ENCODE data around the gene DGUOK.
"Not testable (repeated sequence)": the region's sequence is repeated elsewhere in the genome, so short reads cannot be mapped to it uniquely, and the experiment has no call there.

DGUOK gene

GRCh38 chr2:73893764-73894474, 32.8 kb upstream of the DGUOK start:
- H3K4me1 Mint-ChIP-seq (ENCODE audit: low read depth in 2 of 2), result peaks cover 10 to 22% of the 10 kb centered on the region in 2 donors
- no peaks in the 10 kb centered on the region for H3K27me3 Mint-ChIP-seq
- no peaks in the 10 kb centered on the region for H3K36me3 Mint-ChIP-seq (ENCODE audit: insufficient read depth)
- peak overlapping the region; percentile 19 to 51 for H3K27ac Mint-ChIP-seq
- ATAC-seq (replicated peaks), result no peak
- H3K9me3 Mint-ChIP-seq, result no peaks in the 10 kb centered on the region
- H3K4me3 Mint-ChIP-seq, result no peak overlapping the region
- no peak for DNase-seq

GRCh38 chr2:73894475-73894850, 32.2 kb upstream of the DGUOK start:
- H3K4me3 Mint-ChIP-seq, result no peak overlapping the region
- H3K9me3 Mint-ChIP-seq, result no peaks in the 10 kb centered on the region
- no peak overlapping the region for H3K27ac Mint-ChIP-seq
- DNase-seq, result no peak
- ATAC-seq (replicated peaks), result no peak
- no peaks in the 10 kb centered on the region for H3K27me3 Mint-ChIP-seq
- peaks cover 10 to 22% of the 10 kb centered on the region in 2 donors for H3K4me1 Mint-ChIP-seq (ENCODE audit: low read depth in 2 of 2)
- no peaks in the 10 kb centered on the region for H3K36me3 Mint-ChIP-seq (ENCODE audit: insufficient read depth)

GRCh38 chr2:73894877-73895276, 31.8 kb upstream of the DGUOK start:
- Mint-ChIP-seq H3K27me3 (peaks cover 0 to 1% of the 10 kb centered on the region in 2 donors), H3K9me3 (no peaks in the 10 kb centered on the region), H3K27ac (no peak overlapping the region), H3K36me3 (ENCODE audit: insufficient read depth) (no peaks in the 10 kb centered on the region), H3K4me3 (no peak overlapping the region), H3K4me1 (ENCODE audit: low read depth in 2 of 2) (peaks cover 10 to 22% of the 10 kb centered on the region in 2 donors)
- DNase-seq (no peak), ATAC-seq (replicated peaks) (no peak)

- ATAC-seq (replicated peaks), result no peak
- no peak for DNase-seq
- H3K27me3 Mint-ChIP-seq, result peaks cover 0 to 7% of the 10 kb centered on the region in 2 donors
- H3K27ac Mint-ChIP-seq, result peak overlapping the region in 1 of 2 donors; percentile 32
- peaks cover 10 to 22% of the 10 kb centered on the region in 2 donors for H3K4me1 Mint-ChIP-seq (ENCODE audit: low read depth in 2 of 2)
- no peaks in the 10 kb centered on the region for H3K36me3 Mint-ChIP-seq (ENCODE audit: insufficient read depth)
- H3K4me3 Mint-ChIP-seq, result no peak overlapping the region
- no peaks in the 10 kb centered on the region for H3K9me3 Mint-ChIP-seq
These were observed 31.2 kb upstream of the DGUOK start for GRCh38 chr2:73895473-73895872.

GRCh38 chr2:73896362-73897239, 30.1 kb upstream of the DGUOK start:
- ATAC-seq (replicated peaks), result peak; percentile 92

GRCh38 chr2:73897240-73897583, 29.5 kb upstream of the DGUOK start:
- Mint-ChIP-seq H3K4me1 (ENCODE audit: low read depth in 2 of 2) (peaks cover 10 to 22% of the 10 kb centered on the region in 2 donors), H3K27me3 (peaks cover under 1 to 21% of the 10 kb centered on the region in 2 donors), H3K4me3 (no peak overlapping the region), H3K9me3 (no peaks in the 10 kb centered on the region), H3K36me3 (ENCODE audit: insufficient read depth) (no peaks in the 10 kb centered on the region), H3K27ac (peak overlapping the region in 1 of 2 donors; percentile 92)
- DNase-seq (no peak), ATAC-seq (replicated peaks) (no peak)

More at GRCh38 chr2:73896362-73897239, 30.1 kb upstream of the DGUOK start:
- peaks cover 0 to 16% of the 10 kb centered on the region in 2 donors for H3K27me3 Mint-ChIP-seq
- H3K4me1 Mint-ChIP-seq (ENCODE audit: low read depth in 2 of 2), result peaks cover 10 to 22% of the 10 kb centered on the region in 2 donors
- H3K36me3 Mint-ChIP-seq (ENCODE audit: insufficient read depth), result no peaks in the 10 kb centered on the region
- peak overlapping the region; percentile 9 to 62 for H3K4me3 Mint-ChIP-seq
- H3K27ac Mint-ChIP-seq, result peak overlapping the region; percentile 32 to 92
- DNase-seq, result peak in 2 of 3 experiments; percentile 19 to 32
- H3K9me3 Mint-ChIP-seq, result no peaks in the 10 kb centered on the region

GRCh38 chr2:73897934-73898333, 28.7 kb upstream of the DGUOK start:
- H3K36me3 Mint-ChIP-seq (ENCODE audit: insufficient read depth), result no peaks in the 10 kb centered on the region
- peaks cover 7 to 29% of the 10 kb centered on the region in 2 donors for H3K27me3 Mint-ChIP-seq
- H3K4me1 Mint-ChIP-seq (ENCODE audit: low read depth in 2 of 2), result peaks cover 10 to 22% of the 10 kb centered on the region in 2 donors
- peak overlapping the region in 1 of 2 donors; percentile 92 for H3K27ac Mint-ChIP-seq
- H3K9me3 Mint-ChIP-seq, result no peaks in the 10 kb centered on the region
- ATAC-seq (replicated peaks) (no peak), DNase-seq (no peak)
- H3K4me3 Mint-ChIP-seq, result no peak overlapping the region

GRCh38 chr2:73899801-73900336, 26.8 kb upstream of the DGUOK start:
- H3K27ac Mint-ChIP-seq, result no peak overlapping the region
- no peak for ATAC-seq (replicated peaks)
- DNase-seq, result no peak
- H3K36me3 Mint-ChIP-seq (ENCODE audit: insufficient read depth), result no peaks in the 10 kb centered on the region
- H3K9me3 Mint-ChIP-seq, result no peaks in the 10 kb centered on the region
- H3K27me3 Mint-ChIP-seq, result peaks cover 7 to 31% of the 10 kb centered on the region in 2 donors
- H3K4me1 Mint-ChIP-seq (ENCODE audit: low read depth in 2 of 2), result peaks cover 7 to 17% of the 10 kb centered on the region in 2 donors
- H3K4me3 Mint-ChIP-seq, result no peak overlapping the region

- peaks cover 7 to 31% of the 10 kb centered on the region in 2 donors for H3K27me3 Mint-ChIP-seq
- DNase-seq, result no peak
- no peak overlapping the region for H3K27ac Mint-ChIP-seq
- no peak overlapping the region for H3K4me3 Mint-ChIP-seq
- no peaks in the 10 kb centered on the region for H3K9me3 Mint-ChIP-seq
- H3K36me3 Mint-ChIP-seq (ENCODE audit: insufficient read depth), result no peaks in the 10 kb centered on the region
- peaks cover 5 to 13% of the 10 kb centered on the region in 2 donors for H3K4me1 Mint-ChIP-seq (ENCODE audit: low read depth in 2 of 2)
- no peak for ATAC-seq (replicated peaks)
These were observed 25.5 kb upstream of the DGUOK start for GRCh38 chr2:73901143-73901542.

- ATAC-seq (replicated peaks) (no peak), DNase-seq (no peak)
- no peaks in the 10 kb centered on the region for H3K36me3 Mint-ChIP-seq (ENCODE audit: insufficient read depth)
- H3K27me3 Mint-ChIP-seq, result peaks cover 7 to 31% of the 10 kb centered on the region in 2 donors
- no peak overlapping the region for H3K27ac Mint-ChIP-seq
- no peak overlapping the region for H3K4me3 Mint-ChIP-seq
- no peaks in the 10 kb centered on the region for H3K9me3 Mint-ChIP-seq
- H3K4me1 Mint-ChIP-seq (ENCODE audit: low read depth in 2 of 2), result peaks cover 0 to 4% of the 10 kb centered on the region in 2 donors
These were observed 24.4 kb upstream of the DGUOK start for GRCh38 chr2:73902284-73902683.

GRCh38 chr2:73903313-73903712, 23.4 kb upstream of the DGUOK start:
- H3K4me3 Mint-ChIP-seq, result no peak overlapping the region
- H3K4me1 Mint-ChIP-seq (ENCODE audit: low read depth in 2 of 2), result peaks cover 0 to 3% of the 10 kb centered on the region in 2 donors
- no peaks in the 10 kb centered on the region for H3K36me3 Mint-ChIP-seq (ENCODE audit: insufficient read depth)
- H3K27me3 Mint-ChIP-seq, result peaks cover 7 to 31% of the 10 kb centered on the region in 2 donors
- DNase-seq, result no peak
- H3K9me3 Mint-ChIP-seq, result no peaks in the 10 kb centered on the region
- ATAC-seq (replicated peaks), result no peak
- H3K27ac Mint-ChIP-seq, result no peak overlapping the region

GRCh38 chr2:73903949-73904613, 22.6 kb upstream of the DGUOK start:
- not testable (repeated sequence) for H3K36me3 Mint-ChIP-seq (ENCODE audit: insufficient read depth)

GRCh38 chr2:73904952-73905351, 21.7 kb upstream of the DGUOK start:
- H3K27me3 Mint-ChIP-seq, result peaks cover 7 to 29% of the 10 kb centered on the region in 2 donors
- H3K9me3 Mint-ChIP-seq, result no peaks in the 10 kb centered on the region
- H3K36me3 Mint-ChIP-seq (ENCODE audit: insufficient read depth), result no peaks in the 10 kb centered on the region
- H3K4me1 Mint-ChIP-seq (ENCODE audit: low read depth in 2 of 2), result peaks cover 0 to 3% of the 10 kb centered on the region in 2 donors
- no peak overlapping the region for H3K27ac Mint-ChIP-seq
- H3K4me3 Mint-ChIP-seq, result no peak overlapping the region
- ATAC-seq (replicated peaks) (no peak), DNase-seq (no peak)

More at GRCh38 chr2:73903949-73904613, 22.6 kb upstream of the DGUOK start:
- H3K27me3 Mint-ChIP-seq, result peaks cover 7 to 31% of the 10 kb centered on the region in 2 donors
- DNase-seq; H3K4me1 Mint-ChIP-seq (ENCODE audit: low read depth in 2 of 2); H3K9me3 Mint-ChIP-seq; ATAC-seq (replicated peaks); H3K4me3 Mint-ChIP-seq; H3K27ac Mint-ChIP-seq: not testable (repeated sequence)

All from effector memory CD8-positive, alpha-beta T cell (primary cell).